ENCODE measurements around the gene EEF1B2. TPM values are rescaled to one million over a fixed set of nuclear protein-coding genes. Genes with fewer than 3 reads are reported as not detected.

EEF1B2 gene
- total RNA-seq, 2 experiments from 2014 or later, result 1,109 to 1,132 TPM

DNA sequence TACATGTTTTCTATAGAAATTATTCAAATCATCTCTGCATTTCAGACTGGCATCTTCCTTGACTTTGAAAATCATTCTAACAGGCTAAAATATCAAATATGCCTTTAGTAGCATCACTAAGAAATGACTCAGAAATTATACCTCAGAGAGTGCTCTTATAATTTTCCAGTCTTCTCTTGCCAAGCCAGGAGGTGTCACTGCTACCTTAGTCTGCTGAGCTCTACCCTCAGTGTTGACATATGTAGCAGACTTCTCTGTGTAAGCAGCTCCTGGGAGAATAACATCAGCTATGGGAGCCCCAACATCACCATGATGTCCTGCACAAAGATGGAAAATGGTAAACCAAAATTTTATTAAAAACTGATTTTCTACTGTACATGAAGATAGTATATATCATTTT is 32.0 kb upstream of the EEF1B2 start:
- ChIA-PET POLR2A (no interaction called here), CTCF (no interaction called here)
- Mint-ChIP-seq H3K27ac (no peak overlapping the region), H3K36me3 (ENCODE audit: low read depth) (peaks cover 70% of the 10 kb centered on the region), H3K27me3 (no peaks in the 10 kb centered on the region), H3K4me3 (no peak overlapping the region), H3K9me3 (no peaks in the 10 kb centered on the region), H3K4me1 (ENCODE audit: low read depth) (no peaks in the 10 kb centered on the region)
- Histone ChIP-seq H3K9me3 (ENCODE audit: control insufficient read depth in 1 of 2, insufficient read depth in 1 of 2, low read length in 2 of 2) (no peaks in the 10 kb centered on the region), H3K27me3 (ENCODE audit: control insufficient read depth in 1 of 2, insufficient read depth in 2 of 2, low read length in 2 of 2) (no peaks in the 10 kb centered on the region), H3K36me3 (ENCODE audit: insufficient read depth, low read length) (peaks cover 81% of the 10 kb centered on the region), H3K4me1 (ENCODE audit: insufficient read depth, low read length) (no peaks in the 10 kb centered on the region), H3K27ac (ENCODE audit: low read depth in 1 of 2, low read length in 2 of 2) (no peak overlapping the region), H3K4me3 (ENCODE audit: low read length) (no peak overlapping the region)
- intact Hi-C loops (cut with DNase I, micrococcal nuclease), result no loop called here
- TF ChIP-seq, protein P1, sequence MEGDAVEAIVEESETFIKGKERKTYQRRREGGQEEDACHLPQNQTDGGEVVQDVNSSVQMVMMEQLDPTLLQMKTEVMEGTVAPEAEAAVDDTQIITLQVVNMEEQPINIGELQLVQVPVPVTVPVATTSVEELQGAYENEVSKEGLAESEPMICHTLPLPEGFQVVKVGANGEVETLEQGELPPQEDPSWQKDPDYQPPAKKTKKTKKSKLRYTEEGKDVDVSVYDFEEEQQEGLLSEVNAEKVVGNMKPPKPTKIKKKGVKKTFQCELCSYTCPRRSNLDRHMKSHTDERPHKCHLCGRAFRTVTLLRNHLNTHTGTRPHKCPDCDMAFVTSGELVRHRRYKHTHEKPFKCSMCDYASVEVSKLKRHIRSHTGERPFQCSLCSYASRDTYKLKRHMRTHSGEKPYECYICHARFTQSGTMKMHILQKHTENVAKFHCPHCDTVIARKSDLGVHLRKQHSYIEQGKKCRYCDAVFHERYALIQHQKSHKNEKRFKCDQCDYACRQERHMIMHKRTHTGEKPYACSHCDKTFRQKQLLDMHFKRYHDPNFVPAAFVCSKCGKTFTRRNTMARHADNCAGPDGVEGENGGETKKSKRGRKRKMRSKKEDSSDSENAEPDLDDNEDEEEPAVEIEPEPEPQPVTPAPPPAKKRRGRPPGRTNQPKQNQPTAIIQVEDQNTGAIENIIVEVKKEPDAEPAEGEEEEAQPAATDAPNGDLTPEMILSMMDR (IDR thresholded peaks at IDR 0.05), result no peak
- DNase-seq (no peak), ATAC-seq (ENCODE audit: poor library complexity) (no peak)

DNA sequence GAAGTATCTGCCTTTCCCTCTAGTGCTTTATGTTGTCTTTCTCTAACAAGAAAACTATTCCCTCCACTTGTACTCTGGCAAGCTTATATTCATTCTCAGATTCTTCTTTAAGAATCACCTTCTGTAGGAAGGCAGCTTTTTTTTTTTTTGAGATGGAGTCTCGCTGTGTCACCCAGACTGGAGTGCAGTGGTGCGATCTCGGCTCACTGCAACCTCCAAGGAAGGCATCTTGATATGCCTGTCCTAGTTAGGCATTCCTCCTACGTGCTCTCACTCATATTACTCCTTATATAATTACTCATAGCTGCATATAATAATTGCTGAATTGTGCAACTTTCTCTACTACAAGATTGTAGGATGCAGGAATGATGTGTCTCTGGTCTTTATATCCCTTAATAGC is 16.2 kb upstream of the EEF1B2 start:
- ChIA-PET CTCF (interaction anchor here (1.3 kb wide), 1 partner anchor 13 kb away, joined by 3 read pairs; no protein-coding TSS in a partner anchor), POLR2A (no interaction called here)
- H3K27me3 Mint-ChIP-seq, result no peaks in the 10 kb centered on the region
- H3K9me3 ChIP-seq (ENCODE audit: control insufficient read depth in 1 of 2, insufficient read depth in 1 of 2, low read length in 2 of 2), result no peaks in the 10 kb centered on the region
- H3K4me1 ChIP-seq (ENCODE audit: insufficient read depth, low read length), result no peaks in the 10 kb centered on the region
- no peaks in the 10 kb centered on the region for H3K27me3 ChIP-seq (ENCODE audit: control insufficient read depth in 1 of 2, insufficient read depth in 2 of 2, low read length in 2 of 2)
- ATAC-seq (ENCODE audit: poor library complexity) (no peak), DNase-seq (no peak)
- TF ChIP-seq, protein P1 (IDR thresholded peaks at IDR 0.05), result no peak
- H3K4me3 ChIP-seq (ENCODE audit: low read length), result no peak overlapping the region
- H3K4me3 Mint-ChIP-seq, result no peak overlapping the region
- H3K36me3 ChIP-seq (ENCODE audit: insufficient read depth, low read length), result peaks cover 94% of the 10 kb centered on the region
- H3K36me3 Mint-ChIP-seq (ENCODE audit: low read depth), result peaks cover 87% of the 10 kb centered on the region
- no peak overlapping the region for H3K27ac Mint-ChIP-seq
- no peaks in the 10 kb centered on the region for H3K4me1 Mint-ChIP-seq (ENCODE audit: low read depth)
- H3K27ac ChIP-seq (ENCODE audit: low read depth in 1 of 2, low read length in 2 of 2), result no peak overlapping the region
- H3K9me3 Mint-ChIP-seq, result no peaks in the 10 kb centered on the region
- intact Hi-C loops (cut with DNase I, micrococcal nuclease), result no loop called here

DNA sequence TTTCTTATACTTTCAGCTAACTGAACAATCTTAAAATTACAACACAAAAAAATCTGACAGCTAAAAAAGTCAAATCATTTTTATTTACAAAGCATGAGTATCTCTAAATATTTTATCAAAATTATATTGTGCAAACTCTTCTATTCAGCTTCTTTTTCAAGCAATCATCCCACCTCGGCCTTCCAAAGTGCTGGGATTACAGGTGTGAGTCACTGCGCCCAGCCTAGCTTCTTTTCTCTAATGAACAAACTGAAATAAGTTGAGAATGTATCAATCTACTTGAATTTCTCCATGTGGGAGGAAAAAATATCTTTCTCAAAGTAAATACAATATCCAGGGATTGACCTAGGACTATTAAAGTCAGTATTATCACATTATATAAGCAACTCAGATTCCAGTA is 15.3 kb upstream of the EEF1B2 start:
- TF ChIP-seq, protein P1 (IDR thresholded peaks at IDR 0.05), result no peak
- ChIA-PET CTCF (interaction anchor here (1.3 kb wide), 1 partner anchor 14 kb away, joined by 3 read pairs; no protein-coding TSS in a partner anchor), POLR2A (no interaction called here)
- DNase-seq (no peak), ATAC-seq (ENCODE audit: poor library complexity) (no peak)
- no peak overlapping the region for H3K4me3 ChIP-seq (ENCODE audit: low read length)
- H3K27ac ChIP-seq (ENCODE audit: low read depth in 1 of 2, low read length in 2 of 2), result no peak overlapping the region
- Mint-ChIP-seq H3K9me3 (no peaks in the 10 kb centered on the region), H3K4me1 (ENCODE audit: low read depth) (no peaks in the 10 kb centered on the region), H3K27ac (no peak overlapping the region), H3K36me3 (ENCODE audit: low read depth) (peaks cover 90% of the 10 kb centered on the region), H3K4me3 (no peak overlapping the region), H3K27me3 (no peaks in the 10 kb centered on the region)
- no peaks in the 10 kb centered on the region for H3K9me3 ChIP-seq (ENCODE audit: control insufficient read depth in 1 of 2, insufficient read depth in 1 of 2, low read length in 2 of 2)
- no peaks in the 10 kb centered on the region for H3K27me3 ChIP-seq (ENCODE audit: control insufficient read depth in 1 of 2, insufficient read depth in 2 of 2, low read length in 2 of 2)
- intact Hi-C loops (cut with DNase I, micrococcal nuclease), result no loop called here
- peaks cover 94% of the 10 kb centered on the region for H3K36me3 ChIP-seq (ENCODE audit: insufficient read depth, low read length)
- no peaks in the 10 kb centered on the region for H3K4me1 ChIP-seq (ENCODE audit: insufficient read depth, low read length)
